NT2/D1 (cell line): ENCODE results near the gene FCRL5.

Source experiments
- SUZ12 ChIP-seq: IDR thresholded peaks from 2 replicates; pipeline ENCODE4 v1.6.1; 2011; ENCODE audit not compliant: insufficient read length, insufficient read depth; ENCODE audit errors: extremely low read depth
- YY1 ChIP-seq: IDR thresholded peaks from 2 replicates; pipeline ENCODE4 v1.6.1; 2011; ENCODE audit not compliant: insufficient read length, insufficient read depth
- ZNF274 ChIP-seq: IDR thresholded peaks from 2 replicates; pipeline ENCODE4 v1.6.1; 2011; ENCODE audit warnings: mild to moderate bottlenecking, low read depth, low read length

- TF ChIP-seq YY1 (no peak), ZNF274 (no peak), SUZ12 (no peak)
These were observed 67.7 kb downstream of the FCRL5 start for GRCh38 chr1:157484573-157484972.
